Central memory CD8-positive, alpha-beta T cell (primary cell): Measurements from ENCODE around the gene SUPT3H.
A peak's percentile ranks its signal among the peaks of the same experiment; 100 is the strongest.

Experiments used
- ATAC-seq: fragments of 150-1000 bp; cut with Tn5 transposase; replicated peaks from 2 replicates; pipeline ENCODE4 v1.10.0; 2022; ENCODE audit warnings: mild to moderate bottlenecking, moderate FRiP score, moderate number of reproducible peaks; ENCODE audit not compliant: poor library complexity, severe bottlenecking; ENCODE audit errors: extremely low read depth
- DNase-seq, 2 donors: peaks; one replicate each; pipeline ENCODE4 v3.0.0; 2021; ENCODE audit warnings: low spot score in 2 of 2
- H3K27ac Mint-ChIP-seq: one replicate; pipeline ENCODE4 v1.8.0; 2022; ENCODE audit warnings: low read depth, mild to moderate bottlenecking, moderate library complexity, mixed read lengths
- H3K27me3 Mint-ChIP-seq: one replicate; pipeline ENCODE4 v1.8.0; 2022; ENCODE audit warnings: mixed read lengths
- H3K36me3 Mint-ChIP-seq: one replicate; pipeline ENCODE4 v1.8.0; 2022; ENCODE audit warnings: mild to moderate bottlenecking, moderate library complexity, mixed read lengths; ENCODE audit not compliant: insufficient read depth
- H3K4me1 Mint-ChIP-seq: one replicate; pipeline ENCODE4 v1.8.0; 2022; ENCODE audit warnings: mixed read lengths
- H3K4me3 Mint-ChIP-seq: one replicate; pipeline ENCODE4 v1.8.0; 2022; ENCODE audit warnings: mild to moderate bottlenecking, moderate library complexity, mixed read lengths
- H3K9me3 Mint-ChIP-seq: one replicate; pipeline ENCODE4 v1.8.0; 2022; ENCODE audit warnings: mixed read lengths

SUPT3H gene

DNA sequence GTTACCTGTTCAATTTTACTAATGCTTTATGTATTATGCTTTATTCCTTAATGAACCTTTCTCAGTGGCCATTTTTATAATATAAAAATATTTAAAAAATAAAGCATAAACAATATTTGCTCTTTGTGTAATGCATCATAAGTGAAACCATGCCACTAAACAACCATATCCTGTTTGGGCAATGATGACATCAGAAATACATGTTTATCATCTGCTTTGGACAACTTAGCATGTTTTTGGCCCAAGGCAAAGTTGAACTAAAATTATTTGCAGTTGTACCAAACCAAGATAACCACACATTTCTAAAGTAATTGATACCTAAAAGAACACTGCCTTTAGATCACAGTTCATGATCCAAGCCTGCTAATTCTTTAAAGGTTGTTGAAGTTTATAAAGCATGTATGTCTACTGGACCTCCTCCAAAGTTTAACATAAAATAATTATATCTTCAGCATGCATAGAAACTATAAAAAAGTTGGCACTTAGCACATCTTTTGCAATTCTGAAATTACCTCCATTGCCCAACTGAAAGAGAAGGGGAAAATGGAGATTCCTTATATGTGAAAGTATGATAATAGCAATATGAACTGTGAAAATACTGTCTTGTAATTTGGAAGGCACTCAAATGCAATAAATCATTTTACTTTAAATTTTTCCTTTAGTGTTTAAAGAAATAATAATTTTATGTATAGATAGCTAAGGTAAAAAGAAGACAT lies 375.2 kb downstream of the SUPT3H start:
- ATAC-seq, result peak; percentile 69
- no peak for DNase-seq
- Mint-ChIP-seq H3K36me3 (peaks cover 4% of the 10 kb centered on the region), H3K27ac (peak overlapping the region; percentile 81), H3K4me1 (peaks cover 7% of the 10 kb centered on the region), H3K4me3 (no peak overlapping the region), H3K27me3 (no peaks in the 10 kb centered on the region), H3K9me3 (no peaks in the 10 kb centered on the region)

- no peaks in the 10 kb centered on the region for H3K9me3 Mint-ChIP-seq
- H3K36me3 Mint-ChIP-seq, result peaks cover 4% of the 10 kb centered on the region
- ATAC-seq (peak; percentile 77), DNase-seq (no peak)
- no peaks in the 10 kb centered on the region for H3K27me3 Mint-ChIP-seq
- H3K4me1 Mint-ChIP-seq, result peaks cover 7% of the 10 kb centered on the region
- peak overlapping the region; percentile 81 for H3K27ac Mint-ChIP-seq
- H3K4me3 Mint-ChIP-seq, result no peak overlapping the region
Observed at GRCh38 chr6:45001663-45002062, 376.1 kb downstream of the SUPT3H start.

DNA sequence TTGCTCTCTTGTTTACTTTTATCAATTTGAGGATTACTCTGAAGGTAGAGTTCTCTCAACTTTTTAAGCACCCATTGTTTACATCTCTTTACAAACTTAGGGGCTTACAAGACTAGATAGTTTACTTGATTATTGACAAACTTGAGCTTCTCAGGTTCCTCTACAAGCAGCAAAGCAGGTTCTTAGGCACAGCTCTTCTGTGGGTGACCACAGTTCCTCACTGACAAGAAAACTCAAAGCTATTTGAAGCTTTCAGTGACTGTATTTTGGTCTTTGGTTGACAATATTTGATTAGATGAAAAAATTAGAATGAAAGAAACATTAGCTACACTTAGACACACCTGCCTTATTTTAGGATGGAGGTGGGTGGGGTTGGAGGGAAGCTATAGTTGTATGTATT lies 376.9 kb downstream of the SUPT3H start:
- no peak for DNase-seq

GRCh38 chr6:44999066-44999465 lies 378.7 kb downstream of the SUPT3H start:
- Mint-ChIP-seq H3K27me3 (no peaks in the 10 kb centered on the region), H3K4me1 (peaks cover 7% of the 10 kb centered on the region), H3K4me3 (no peak overlapping the region), H3K9me3 (no peaks in the 10 kb centered on the region), H3K36me3 (peaks cover 5% of the 10 kb centered on the region), H3K27ac (no peak overlapping the region)
- no peak for ATAC-seq
- DNase-seq, result no peak

More for the DNA sequence above, 376.9 kb downstream of the SUPT3H start:
- Mint-ChIP-seq H3K36me3 (peaks cover 4% of the 10 kb centered on the region), H3K4me3 (no peak overlapping the region), H3K9me3 (no peaks in the 10 kb centered on the region), H3K27me3 (no peaks in the 10 kb centered on the region), H3K27ac (peak overlapping the region; percentile 81), H3K4me1 (peaks cover 7% of the 10 kb centered on the region)
- ATAC-seq, result no peak

DNA sequence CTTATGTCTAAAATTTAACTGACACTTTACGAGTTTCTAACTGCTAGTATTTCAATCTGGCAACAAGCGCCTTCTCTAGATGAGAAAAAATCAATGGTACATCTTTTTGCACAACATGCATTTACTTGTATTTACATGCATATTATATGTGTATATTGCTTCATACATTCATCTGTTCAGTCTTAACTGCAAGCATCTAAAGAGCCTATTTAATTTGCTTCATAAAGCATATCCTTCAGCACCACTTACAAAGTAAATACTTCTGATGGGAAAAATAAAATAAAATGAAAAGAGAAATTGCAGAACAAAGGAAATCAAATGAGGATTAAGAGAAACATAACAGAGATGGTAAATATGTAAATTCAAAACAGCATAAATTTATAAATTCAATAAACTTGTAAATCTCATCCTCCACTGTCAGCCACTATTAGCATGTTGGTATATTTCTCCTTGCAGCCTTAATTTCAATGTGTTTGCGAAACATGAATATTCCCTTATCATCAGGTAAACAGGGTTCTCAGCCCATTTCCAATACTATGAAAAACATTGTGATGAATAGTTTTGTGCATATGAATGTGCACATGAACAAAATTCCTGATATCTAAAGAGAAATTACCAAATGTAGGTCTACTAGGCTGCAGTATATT lies 382.1 kb downstream of the SUPT3H start:
- ATAC-seq, result no peak
- Mint-ChIP-seq H3K27me3 (no peaks in the 10 kb centered on the region), H3K4me3 (no peak overlapping the region), H3K9me3 (no peaks in the 10 kb centered on the region), H3K27ac (no peak overlapping the region), H3K4me1 (no peaks in the 10 kb centered on the region), H3K36me3 (peaks cover 1% of the 10 kb centered on the region)
- no peak for DNase-seq

DNA sequence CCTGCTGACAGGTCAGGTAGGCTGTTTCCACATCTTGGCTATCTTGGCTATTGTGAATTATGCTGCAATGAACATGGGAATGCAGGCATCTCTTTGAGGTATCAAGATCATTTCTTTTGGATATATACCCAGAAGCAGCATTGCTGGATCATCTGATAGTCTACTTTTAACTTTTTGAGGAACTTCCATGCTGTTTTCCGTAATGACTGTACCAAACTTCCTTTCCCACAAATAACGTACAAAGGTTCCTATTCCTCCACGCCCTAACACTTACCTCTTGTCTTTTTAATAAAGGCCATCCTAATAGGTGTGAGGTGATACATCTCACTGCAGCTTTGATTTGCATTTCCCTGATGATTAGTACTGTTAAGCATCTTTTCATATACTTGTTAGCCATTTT lies 388.3 kb downstream of the SUPT3H start:
- ATAC-seq (no peak), DNase-seq (no peak)
- Mint-ChIP-seq H3K4me3 (no peak overlapping the region), H3K36me3 (no peaks in the 10 kb centered on the region), H3K27ac (no peak overlapping the region), H3K27me3 (no peaks in the 10 kb centered on the region), H3K4me1 (peaks cover 5% of the 10 kb centered on the region), H3K9me3 (no peaks in the 10 kb centered on the region)

- H3K9me3 Mint-ChIP-seq, result no peaks in the 10 kb centered on the region
- ATAC-seq, result no peak
Observed at GRCh38 chr6:44985006-44985405, 392.7 kb downstream of the SUPT3H start.

GRCh38 chr6:44983467-44984365 lies 394.0 kb downstream of the SUPT3H start:
- no peaks in the 10 kb centered on the region for H3K27me3 Mint-ChIP-seq
- no peaks in the 10 kb centered on the region for H3K36me3 Mint-ChIP-seq
- DNase-seq, result no peak
- no peak for ATAC-seq
- H3K9me3 Mint-ChIP-seq, result no peaks in the 10 kb centered on the region
- H3K4me3 Mint-ChIP-seq, result no peak overlapping the region
- peaks cover 5% of the 10 kb centered on the region for H3K4me1 Mint-ChIP-seq
- H3K27ac Mint-ChIP-seq, result no peak overlapping the region

More at GRCh38 chr6:44985006-44985405, 392.7 kb downstream of the SUPT3H start:
- H3K27me3 Mint-ChIP-seq, result no peaks in the 10 kb centered on the region
- no peaks in the 10 kb centered on the region for H3K36me3 Mint-ChIP-seq
- no peak overlapping the region for H3K27ac Mint-ChIP-seq
- DNase-seq, result no peak
- H3K4me1 Mint-ChIP-seq, result peaks cover 5% of the 10 kb centered on the region
- H3K4me3 Mint-ChIP-seq, result no peak overlapping the region

DNA sequence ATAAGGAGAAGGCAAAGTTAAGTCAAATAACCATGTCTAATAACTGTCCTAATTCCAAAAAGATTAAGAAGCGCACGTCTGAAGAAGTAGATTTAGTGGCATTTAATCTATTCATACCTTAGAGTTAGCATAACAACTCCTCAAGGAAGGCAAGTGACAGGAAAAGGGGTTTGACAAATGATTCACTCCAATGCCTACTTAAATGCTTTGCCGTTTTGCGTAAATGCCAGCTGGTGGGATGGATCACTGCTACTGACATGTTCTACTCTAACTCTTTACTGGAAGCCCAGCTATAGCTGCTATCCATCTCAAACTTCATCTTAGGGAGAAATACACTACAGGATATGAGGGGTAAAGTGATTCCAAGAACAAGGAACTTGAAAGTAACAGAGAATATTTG lies 396.9 kb downstream of the SUPT3H start:
- ATAC-seq (no peak), DNase-seq (no peak)
- Mint-ChIP-seq H3K27me3 (no peaks in the 10 kb centered on the region), H3K27ac (no peak overlapping the region), H3K4me1 (peaks cover 6% of the 10 kb centered on the region), H3K9me3 (no peaks in the 10 kb centered on the region), H3K4me3 (no peak overlapping the region), H3K36me3 (no peaks in the 10 kb centered on the region)

DNA sequence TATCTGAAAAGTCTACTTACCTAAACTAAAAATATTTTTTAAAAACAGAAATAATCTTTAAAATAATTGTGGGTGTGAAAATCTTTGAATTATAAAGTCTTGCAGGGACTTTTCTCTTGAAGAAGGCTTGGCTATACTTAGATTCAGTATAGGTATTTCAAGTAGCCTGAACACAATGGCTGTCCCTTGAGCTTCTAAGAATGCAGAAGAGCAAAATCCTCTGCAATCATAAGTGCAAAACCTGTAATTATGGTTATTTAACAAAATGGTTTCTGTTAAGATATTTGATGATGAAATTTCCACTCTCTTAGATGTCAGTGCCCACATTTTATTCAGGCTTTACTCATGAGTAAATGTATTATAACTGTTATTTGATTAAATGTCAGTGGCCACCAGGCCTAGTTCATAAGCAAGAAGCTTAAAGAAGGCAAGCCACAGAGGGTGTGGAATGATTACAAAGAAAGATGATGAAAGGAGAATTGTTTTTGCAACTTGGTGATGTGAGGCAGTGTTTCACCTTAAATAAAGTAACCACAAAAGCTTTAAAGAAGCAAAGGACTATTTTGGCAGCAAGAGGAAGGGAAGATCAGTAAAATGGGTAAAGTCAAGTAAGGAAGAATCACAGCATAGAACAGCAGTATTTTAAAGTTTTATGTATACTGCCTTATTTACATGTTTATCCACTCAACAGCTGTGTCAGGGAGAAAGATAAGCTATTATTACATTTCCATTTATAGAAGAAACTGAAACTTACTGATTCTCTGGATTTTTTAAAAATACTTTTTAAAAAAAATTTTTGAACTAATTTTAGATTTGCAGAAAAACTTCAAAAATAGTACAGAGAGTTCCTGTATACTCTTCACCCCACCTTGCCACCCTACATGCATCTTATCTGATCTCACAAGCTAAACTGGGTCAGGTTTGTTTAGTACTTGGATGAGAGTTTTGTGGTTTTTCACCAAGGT lies 400.8 kb downstream of the SUPT3H start:
- peak overlapping the region; percentile 44 for H3K27ac Mint-ChIP-seq
- no peaks in the 10 kb centered on the region for H3K27me3 Mint-ChIP-seq
- ATAC-seq, result peak; percentile 80
- DNase-seq, result no peak
- no peaks in the 10 kb centered on the region for H3K9me3 Mint-ChIP-seq
- peaks cover 6% of the 10 kb centered on the region for H3K4me1 Mint-ChIP-seq
- H3K36me3 Mint-ChIP-seq, result no peaks in the 10 kb centered on the region
- peak overlapping the region; percentile 14 for H3K4me3 Mint-ChIP-seq

- DNase-seq (no peak), ATAC-seq (no peak)
- no peaks in the 10 kb centered on the region for H3K9me3 Mint-ChIP-seq
- H3K36me3 Mint-ChIP-seq, result no peaks in the 10 kb centered on the region
- peaks cover 6% of the 10 kb centered on the region for H3K4me1 Mint-ChIP-seq
- no peak overlapping the region for H3K4me3 Mint-ChIP-seq
- no peak overlapping the region for H3K27ac Mint-ChIP-seq
- no peaks in the 10 kb centered on the region for H3K27me3 Mint-ChIP-seq
Observed at GRCh38 chr6:44974511-44974910, 403.2 kb downstream of the SUPT3H start.

- no peak for DNase-seq
- Mint-ChIP-seq H3K4me1 (peaks cover 12% of the 10 kb centered on the region), H3K4me3 (no peak overlapping the region), H3K27ac (no peak overlapping the region), H3K9me3 (no peaks in the 10 kb centered on the region), H3K27me3 (no peaks in the 10 kb centered on the region), H3K36me3 (no peaks in the 10 kb centered on the region)
- ATAC-seq, result no peak
Observed at GRCh38 chr6:44972709-44973108, 405.0 kb downstream of the SUPT3H start.
